ENCODE results near the gene LAD1. TPM values are rescaled to one million over a fixed set of nuclear protein-coding genes. Genes with fewer than 3 reads are reported as not detected.

Gene LAD1
- total and polyA plus RNA-seq, 2 of the 13 experiments (the other 11 are each of a cell fraction or from before 2014, with no cell fraction given): 10.8 to 65.6 TPM

DNA sequence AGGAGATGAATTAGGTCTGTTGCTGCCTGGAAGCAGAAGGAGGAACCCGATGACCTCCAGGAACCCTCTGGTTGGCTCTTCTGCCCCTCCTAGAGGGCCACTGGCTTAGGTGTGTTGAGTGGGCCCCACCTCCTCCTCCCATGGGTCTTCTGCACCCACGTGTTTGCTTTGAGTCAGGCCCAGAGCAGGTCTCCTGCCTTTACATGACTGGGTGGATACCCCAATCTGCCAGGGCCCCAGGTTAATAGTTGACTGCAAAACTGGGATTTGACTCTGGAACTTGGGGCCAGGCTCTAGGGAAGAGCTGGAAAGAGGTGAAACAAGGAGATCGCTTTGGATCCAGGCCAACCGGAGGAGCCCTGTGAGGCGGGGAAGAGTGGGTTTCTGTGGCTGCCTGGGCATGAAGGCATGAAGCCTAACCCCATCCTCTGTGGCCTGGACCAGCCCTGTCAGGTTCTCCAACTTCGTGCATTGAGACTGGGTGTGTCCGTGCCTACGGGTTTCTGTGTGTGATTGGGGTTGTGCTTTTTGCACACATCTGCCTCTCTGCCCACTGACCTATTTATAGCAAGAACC is 7.8 kb upstream of the LAD1 start (continued):
- 0 out of 2 replicates have a peak, but pooled peaks have one; percentile 47 for TF ChIP-seq ZNF143 (CRISPR knock-in tag; IDR thresholded peaks at IDR 0.05)
- no peak for TF ChIP-seq GABPB1 (CRISPR knock-in tag; IDR thresholded peaks at IDR 0.05)
- no peak for TF ChIP-seq MTA3 (CRISPR knock-in tag; IDR thresholded peaks at IDR 0.05)
- TF ChIP-seq SAP130 (CRISPR knock-in tag; IDR thresholded peaks at IDR 0.05; ENCODE audit: low read depth): peak; percentile 42; the same call in 1 of the 2 replicates
- TF ChIP-seq ZNF562 (CRISPR knock-in tag; IDR thresholded peaks at IDR 0.05; ENCODE audit: borderline replicate concordance): no peak
- no peak for TF ChIP-seq ZNF292 (CRISPR knock-in tag; IDR thresholded peaks at IDR 0.05; ENCODE audit: borderline replicate concordance, low read depth)
- TF ChIP-seq CHCHD3 (CRISPR knock-in tag; IDR thresholded peaks at IDR 0.05): no peak
- no peak for TF ChIP-seq ZKSCAN5 (CRISPR knock-in tag; IDR thresholded peaks at IDR 0.05)
- no peak for TF ChIP-seq EEA1 (CRISPR knock-in tag; IDR thresholded peaks at IDR 0.05; ENCODE audit: borderline replicate concordance)
- TF ChIP-seq, protein P1, sequence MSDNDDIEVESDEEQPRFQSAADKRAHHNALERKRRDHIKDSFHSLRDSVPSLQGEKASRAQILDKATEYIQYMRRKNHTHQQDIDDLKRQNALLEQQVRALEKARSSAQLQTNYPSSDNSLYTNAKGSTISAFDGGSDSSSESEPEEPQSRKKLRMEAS (IDR thresholded peaks at IDR 0.05): peak; percentile 44; the same call in 1 of the 2 replicates
- no peak for TF ChIP-seq ZNF616 (CRISPR knock-in tag; IDR thresholded peaks at IDR 0.05; ENCODE audit: low read depth)
- TF ChIP-seq, protein P2, sequence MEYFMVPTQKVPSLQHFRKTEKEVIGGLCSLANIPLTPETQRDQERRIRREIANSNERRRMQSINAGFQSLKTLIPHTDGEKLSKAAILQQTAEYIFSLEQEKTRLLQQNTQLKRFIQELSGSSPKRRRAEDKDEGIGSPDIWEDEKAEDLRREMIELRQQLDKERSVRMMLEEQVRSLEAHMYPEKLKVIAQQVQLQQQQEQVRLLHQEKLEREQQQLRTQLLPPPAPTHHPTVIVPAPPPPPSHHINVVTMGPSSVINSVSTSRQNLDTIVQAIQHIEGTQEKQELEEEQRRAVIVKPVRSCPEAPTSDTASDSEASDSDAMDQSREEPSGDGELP (IDR thresholded peaks at IDR 0.05; ENCODE audit: borderline replicate concordance, low read depth): no peak
- TF ChIP-seq, protein P3, sequence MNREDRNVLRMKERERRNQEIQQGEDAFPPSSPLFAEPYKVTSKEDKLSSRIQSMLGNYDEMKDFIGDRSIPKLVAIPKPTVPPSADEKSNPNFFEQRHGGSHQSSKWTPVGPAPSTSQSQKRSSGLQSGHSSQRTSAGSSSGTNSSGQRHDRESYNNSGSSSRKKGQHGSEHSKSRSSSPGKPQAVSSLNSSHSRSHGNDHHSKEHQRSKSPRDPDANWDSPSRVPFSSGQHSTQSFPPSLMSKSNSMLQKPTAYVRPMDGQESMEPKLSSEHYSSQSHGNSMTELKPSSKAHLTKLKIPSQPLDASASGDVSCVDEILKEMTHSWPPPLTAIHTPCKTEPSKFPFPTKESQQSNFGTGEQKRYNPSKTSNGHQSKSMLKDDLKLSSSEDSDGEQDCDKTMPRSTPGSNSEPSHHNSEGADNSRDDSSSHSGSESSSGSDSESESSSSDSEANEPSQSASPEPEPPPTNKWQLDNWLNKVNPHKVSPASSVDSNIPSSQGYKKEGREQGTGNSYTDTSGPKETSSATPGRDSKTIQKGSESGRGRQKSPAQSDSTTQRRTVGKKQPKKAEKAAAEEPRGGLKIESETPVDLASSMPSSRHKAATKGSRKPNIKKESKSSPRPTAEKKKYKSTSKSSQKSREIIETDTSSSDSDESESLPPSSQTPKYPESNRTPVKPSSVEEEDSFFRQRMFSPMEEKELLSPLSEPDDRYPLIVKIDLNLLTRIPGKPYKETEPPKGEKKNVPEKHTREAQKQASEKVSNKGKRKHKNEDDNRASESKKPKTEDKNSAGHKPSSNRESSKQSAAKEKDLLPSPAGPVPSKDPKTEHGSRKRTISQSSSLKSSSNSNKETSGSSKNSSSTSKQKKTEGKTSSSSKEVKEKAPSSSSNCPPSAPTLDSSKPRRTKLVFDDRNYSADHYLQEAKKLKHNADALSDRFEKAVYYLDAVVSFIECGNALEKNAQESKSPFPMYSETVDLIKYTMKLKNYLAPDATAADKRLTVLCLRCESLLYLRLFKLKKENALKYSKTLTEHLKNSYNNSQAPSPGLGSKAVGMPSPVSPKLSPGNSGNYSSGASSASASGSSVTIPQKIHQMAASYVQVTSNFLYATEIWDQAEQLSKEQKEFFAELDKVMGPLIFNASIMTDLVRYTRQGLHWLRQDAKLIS (CRISPR knock-in tag; IDR thresholded peaks at IDR 0.05): no peak
- no peak for TF ChIP-seq ZNF24 (IDR thresholded peaks at IDR 0.05)
- TF ChIP-seq, protein P4, sequence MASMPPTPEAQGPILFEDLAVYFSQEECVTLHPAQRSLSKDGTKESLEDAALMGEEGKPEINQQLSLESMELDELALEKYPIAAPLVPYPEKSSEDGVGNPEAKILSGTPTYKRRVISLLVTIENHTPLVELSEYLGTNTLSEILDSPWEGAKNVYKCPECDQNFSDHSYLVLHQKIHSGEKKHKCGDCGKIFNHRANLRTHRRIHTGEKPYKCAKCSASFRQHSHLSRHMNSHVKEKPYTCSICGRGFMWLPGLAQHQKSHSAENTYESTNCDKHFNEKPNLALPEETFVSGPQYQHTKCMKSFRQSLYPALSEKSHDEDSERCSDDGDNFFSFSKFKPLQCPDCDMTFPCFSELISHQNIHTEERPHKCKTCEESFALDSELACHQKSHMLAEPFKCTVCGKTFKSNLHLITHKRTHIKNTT (CRISPR knock-in tag; IDR thresholded peaks at IDR 0.05): no peak

All from HepG2 (cell line).